HL-60 (cell line): ENCODE data around the gene ANAPC2.

ENCODE experiments used
- CTCF ChIP-seq: IDR thresholded peaks from one replicate; pipeline ENCODE4 v1.5.1; 2011; ENCODE audit warnings: low read length, control low read depth, inconsistent platforms; ENCODE audit not compliant: insufficient read depth
- POLR2AphosphoS5 ChIP-seq: IDR thresholded peaks from 2 replicates; pipeline ENCODE4 v1.6.1; 2012; ENCODE audit warnings: low read depth
- REST ChIP-seq: IDR thresholded peaks from 2 replicates; pipeline ENCODE4 v1.6.1; 2012; ENCODE audit warnings: low read depth; ENCODE audit not compliant: insufficient replicate concordance
- SPI1 ChIP-seq: IDR thresholded peaks from 2 replicates; pipeline ENCODE4 v1.6.1; 2012; ENCODE audit warnings: low read depth, mild to moderate bottlenecking, borderline replicate concordance

GRCh38 chr9:137234758-137235423 is 46.5 kb upstream of the ANAPC2 start:
- TF ChIP-seq CTCF (no peak), POLR2AphosphoS5 (no peak), REST (no peak), SPI1 (peak; percentile 68; the same call in 1 of the 2 replicates)
